Activated CD8-positive, alpha-beta memory T cell treated with anti-CD3 and anti-CD28 coated beads, Interleukin-2, amount 10 ng/mL, durations not matched to agents 7 days and 5 days (primary cell): ENCODE measurements around the gene GJA9. TPM values are rescaled to one million over a fixed set of nuclear protein-coding genes. Genes with fewer than 3 reads are reported as not detected.
A peak's percentile ranks its signal among the peaks of the same experiment; 100 is the strongest.

ENCODE experiments used
- ATAC-seq: fragments of 150-1000 bp; cut with Tn5 transposase; one replicate; pipeline ENCODE4 v1.10.0; 2021; ENCODE audit warnings: moderate library complexity
- CTCF ChIA-PET: fragments of 350-600 bp; sonication (Branson Sonifier 250); formaldehyde crosslinking; loops from one replicate; lab custom pipeline; 2021; ENCODE audit warnings: antibody characterized with exemption; lab: Charles Lee
- DNase-seq: peaks from one replicate; pipeline ENCODE4 v3.0.0-alpha.2; 2020
- H3K27ac Mint-ChIP-seq: one replicate; pipeline ENCODE4 v1.8.0; 2021; ENCODE audit warnings: mild to moderate bottlenecking, mixed read lengths
- H3K27me3 Mint-ChIP-seq: one replicate; pipeline ENCODE4 v1.8.0; 2021; ENCODE audit warnings: mixed read lengths
- H3K36me3 Mint-ChIP-seq: one replicate; pipeline ENCODE4 v1.8.0; 2021; ENCODE audit warnings: mild to moderate bottlenecking, mixed read lengths
- H3K4me1 Mint-ChIP-seq: one replicate; pipeline ENCODE4 v1.8.0; 2021; ENCODE audit warnings: mixed read lengths
- H3K4me3 Mint-ChIP-seq: one replicate; pipeline ENCODE4 v1.8.0; 2021; ENCODE audit warnings: mild to moderate bottlenecking, moderate library complexity, mixed read lengths
- H3K9me3 Mint-ChIP-seq: one replicate; pipeline ENCODE4 v1.8.0; 2022; ENCODE audit warnings: low read depth, mixed read lengths
- total RNA-seq, 2 experiments: library from RNA; stranded (reverse); gene quantifications; one replicate each; pipeline ENCODE4 v1.2.3, GENCODE V29; 2021

Gene GJA9
- total RNA-seq, 2 experiments from 2014 or later, result not detected

DNA sequence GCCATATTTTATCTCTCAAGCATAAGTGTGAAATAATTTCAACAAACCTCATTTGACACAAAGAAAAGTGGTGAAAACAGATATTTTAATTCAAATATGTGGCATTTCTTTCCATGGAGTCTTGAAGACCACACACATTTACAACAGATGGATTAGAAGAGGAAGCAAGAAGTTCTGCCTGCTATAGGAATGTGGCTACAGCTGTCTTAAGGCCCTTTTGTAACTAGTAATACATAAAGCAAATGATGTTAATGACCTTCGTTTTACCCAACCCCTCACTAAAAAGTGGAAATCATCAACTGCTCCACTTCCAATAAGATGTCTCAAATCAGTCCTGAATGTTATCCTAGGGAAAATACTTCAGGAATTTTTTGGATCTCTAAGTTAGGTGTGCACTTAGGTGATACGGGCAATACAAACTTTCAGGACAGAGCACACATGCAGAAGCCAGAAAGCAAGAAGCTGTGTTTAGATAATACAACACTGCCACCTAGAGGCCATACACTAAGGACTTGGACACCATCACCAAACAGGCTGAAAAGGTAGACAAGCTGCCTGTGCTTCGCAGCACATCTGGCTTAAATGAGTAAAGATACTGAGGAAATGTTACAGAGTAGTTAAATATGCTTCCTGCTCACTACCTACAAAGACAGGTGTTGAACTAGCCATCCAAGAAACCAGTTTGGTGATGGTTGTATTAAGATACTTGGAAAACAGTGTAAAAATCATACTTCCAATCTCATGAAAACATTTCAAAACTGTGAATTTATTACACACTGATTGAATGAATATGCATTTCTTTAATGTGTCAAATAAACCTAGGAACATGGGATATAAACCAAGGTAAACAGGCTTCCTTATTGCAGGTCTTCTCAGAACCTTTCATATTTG is 46.2 kb downstream of the GJA9 start:
- no peaks in the 10 kb centered on the region for H3K4me1 Mint-ChIP-seq
- no peaks in the 10 kb centered on the region for H3K9me3 Mint-ChIP-seq
- ATAC-seq (peak; percentile 84), DNase-seq (peak; percentile 59)
- peaks cover 27% of the 10 kb centered on the region for H3K27me3 Mint-ChIP-seq
- no peak overlapping the region for H3K27ac Mint-ChIP-seq
- H3K4me3 Mint-ChIP-seq, result no peak overlapping the region
- peaks cover 10% of the 10 kb centered on the region for H3K36me3 Mint-ChIP-seq
- CTCF ChIA-PET, result interaction anchor here (0.6 to 1.6 kb wide), 15 partner anchors 10 to 855 kb away, joined by 3 to 9 read pairs (median 4); partner anchors contain the start of gene NDUFS5

- H3K27me3 Mint-ChIP-seq, result peaks cover 34% of the 10 kb centered on the region
- peaks cover 7% of the 10 kb centered on the region for H3K36me3 Mint-ChIP-seq
- no peak overlapping the region for H3K4me3 Mint-ChIP-seq
- H3K27ac Mint-ChIP-seq, result no peak overlapping the region
- CTCF ChIA-PET, result interaction anchor here (1.1 to 1.6 kb wide), 5 partner anchors 11 to 809 kb away, joined by 3 to 9 read pairs (median 5); no protein-coding TSS in a partner anchor
- H3K4me1 Mint-ChIP-seq, result no peaks in the 10 kb centered on the region
- no peaks in the 10 kb centered on the region for H3K9me3 Mint-ChIP-seq
- ATAC-seq (no peak), DNase-seq (no peak)
Observed at GRCh38 chr1:38834221-38834782, 47.1 kb downstream of the GJA9 start.

DNA sequence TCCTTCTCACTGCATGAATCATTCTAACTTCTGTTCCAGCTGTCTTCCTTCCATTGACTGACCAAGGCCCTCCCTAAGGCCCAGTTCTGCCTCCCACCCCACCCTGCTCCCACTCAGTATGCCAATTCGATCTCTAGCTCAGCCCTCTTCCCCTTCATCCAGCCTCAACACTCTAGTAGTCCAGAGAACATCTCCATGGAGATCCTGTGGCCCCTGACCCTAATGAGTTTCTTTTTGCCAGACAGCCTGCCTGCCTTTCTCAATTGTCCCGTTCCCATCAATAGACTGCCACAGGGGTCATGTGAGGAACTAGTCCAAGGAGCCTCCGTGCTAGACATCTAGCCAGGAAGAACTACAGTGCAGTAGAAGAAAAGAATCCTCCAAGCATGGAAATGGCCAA is 48.2 kb downstream of the GJA9 start:
- Mint-ChIP-seq H3K27ac (no peak overlapping the region), H3K4me3 (no peak overlapping the region)
- CTCF ChIA-PET, result interaction anchor here (0.9 kb wide), 1 partner anchor 9 kb away, joined by 3 read pairs; no protein-coding TSS in a partner anchor

DNA sequence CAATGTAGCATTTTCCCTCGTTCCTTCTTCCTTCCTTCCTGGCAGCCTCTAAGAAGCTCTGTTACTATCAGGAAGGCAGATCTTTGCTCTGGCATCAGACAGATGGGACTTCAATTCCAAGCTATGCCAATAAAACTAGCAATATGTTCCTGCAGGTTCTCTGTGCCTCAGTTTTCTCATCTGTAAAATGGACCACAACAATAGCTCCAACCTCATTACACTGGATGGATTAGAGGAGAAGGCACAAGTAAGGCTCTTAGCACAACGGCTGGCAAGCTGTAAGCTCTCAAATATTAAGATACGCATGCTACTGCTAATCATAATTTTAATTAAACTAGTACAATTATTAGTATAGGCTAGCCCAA is 49.0 kb downstream of the GJA9 start:
- CTCF ChIA-PET, result interaction anchor here (0.8 to 1.5 kb wide), 4 partner anchors 8 to 806 kb away, joined by 3 read pairs; no protein-coding TSS in a partner anchor
- no peak for ATAC-seq
- H3K4me1 Mint-ChIP-seq, result no peaks in the 10 kb centered on the region
- no peaks in the 10 kb centered on the region for H3K9me3 Mint-ChIP-seq
- no peak overlapping the region for H3K27ac Mint-ChIP-seq
- no peaks in the 10 kb centered on the region for H3K36me3 Mint-ChIP-seq
- H3K4me3 Mint-ChIP-seq, result no peak overlapping the region
- H3K27me3 Mint-ChIP-seq, result peaks cover 45% of the 10 kb centered on the region
- no peak for DNase-seq

More for the DNA sequence above, 48.2 kb downstream of the GJA9 start:
- H3K9me3 Mint-ChIP-seq, result no peaks in the 10 kb centered on the region
- H3K27me3 Mint-ChIP-seq, result peaks cover 38% of the 10 kb centered on the region
- peaks cover 2% of the 10 kb centered on the region for H3K36me3 Mint-ChIP-seq
- H3K4me1 Mint-ChIP-seq, result no peaks in the 10 kb centered on the region
- DNase-seq, result no peak
- no peak for ATAC-seq

- H3K27me3 Mint-ChIP-seq, result peaks cover 50% of the 10 kb centered on the region
- H3K36me3 Mint-ChIP-seq, result no peaks in the 10 kb centered on the region
- ATAC-seq, result no peak
- CTCF ChIA-PET, result interaction anchor here (0.8 to 1.5 kb wide), 3 partner anchors 13 to 805 kb away, joined by 3 read pairs; no protein-coding TSS in a partner anchor
- no peak for DNase-seq
- H3K4me3 Mint-ChIP-seq, result no peak overlapping the region
- H3K27ac Mint-ChIP-seq, result no peak overlapping the region
- no peaks in the 10 kb centered on the region for H3K9me3 Mint-ChIP-seq
- no peaks in the 10 kb centered on the region for H3K4me1 Mint-ChIP-seq
Observed at GRCh38 chr1:38831731-38832369, 49.5 kb downstream of the GJA9 start.

DNA sequence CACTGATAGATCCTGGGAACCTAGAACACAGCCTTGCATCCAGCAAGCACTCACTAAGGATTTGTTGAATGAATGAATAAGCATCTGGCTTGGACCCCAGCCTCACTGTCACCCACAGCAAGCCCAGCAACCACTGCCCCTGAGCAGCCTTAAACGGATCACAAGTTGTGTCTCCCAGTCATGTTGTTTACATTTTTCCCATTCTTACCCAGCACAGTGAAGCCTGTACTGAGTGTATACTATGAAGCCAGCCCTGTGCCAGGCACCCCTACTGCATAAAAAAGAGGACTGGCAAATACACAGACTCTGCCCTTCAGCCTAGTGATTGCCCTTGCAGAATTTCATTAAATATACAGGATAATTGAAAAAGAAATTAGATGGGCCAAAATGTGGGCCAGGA is 52.0 kb downstream of the GJA9 start:
- peaks cover 65% of the 10 kb centered on the region for H3K27me3 Mint-ChIP-seq
- CTCF ChIA-PET, result no interaction called here
- H3K9me3 Mint-ChIP-seq, result no peaks in the 10 kb centered on the region

GRCh38 chr1:38827318-38827717 is 54.1 kb downstream of the GJA9 start:
- no peaks in the 10 kb centered on the region for H3K36me3 Mint-ChIP-seq
- no peak overlapping the region for H3K27ac Mint-ChIP-seq
- no peaks in the 10 kb centered on the region for H3K4me1 Mint-ChIP-seq
- no peak for DNase-seq
- H3K4me3 Mint-ChIP-seq, result no peak overlapping the region
- ATAC-seq, result no peak
- H3K9me3 Mint-ChIP-seq, result no peaks in the 10 kb centered on the region
- CTCF ChIA-PET, result no interaction called here
- peaks cover 65% of the 10 kb centered on the region for H3K27me3 Mint-ChIP-seq

More for the DNA sequence above, 52.0 kb downstream of the GJA9 start:
- H3K27ac Mint-ChIP-seq, result no peak overlapping the region
- H3K4me1 Mint-ChIP-seq, result no peaks in the 10 kb centered on the region
- no peaks in the 10 kb centered on the region for H3K36me3 Mint-ChIP-seq
- DNase-seq (no peak), ATAC-seq (no peak)
- no peak overlapping the region for H3K4me3 Mint-ChIP-seq

- DNase-seq, result no peak
- no peaks in the 10 kb centered on the region for H3K9me3 Mint-ChIP-seq
- H3K4me3 Mint-ChIP-seq, result no peak overlapping the region
- no peaks in the 10 kb centered on the region for H3K4me1 Mint-ChIP-seq
- ATAC-seq, result no peak
- CTCF ChIA-PET, result no interaction called here
- no peaks in the 10 kb centered on the region for H3K36me3 Mint-ChIP-seq
- peaks cover 65% of the 10 kb centered on the region for H3K27me3 Mint-ChIP-seq
- H3K27ac Mint-ChIP-seq, result no peak overlapping the region
Observed at GRCh38 chr1:38826886-38827285, 54.5 kb downstream of the GJA9 start.

DNA sequence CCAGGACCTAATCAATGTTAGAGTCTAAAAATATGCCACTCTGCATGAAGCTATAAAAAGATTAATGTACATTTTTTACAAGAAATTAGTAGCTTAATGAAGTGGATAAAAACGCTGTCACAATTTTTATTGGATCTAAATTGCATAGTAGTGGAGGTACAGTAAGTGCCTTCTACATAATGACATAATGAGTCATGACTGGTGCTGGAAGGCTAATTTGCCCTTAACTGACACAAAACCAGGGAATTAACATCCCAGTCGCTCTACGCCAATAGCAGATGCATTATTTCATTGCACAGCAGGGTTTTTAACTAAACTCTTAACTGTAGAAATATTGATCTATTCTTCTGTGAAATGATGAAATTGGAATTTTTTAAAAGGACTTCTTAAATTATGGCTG is 55.1 kb downstream of the GJA9 start:
- CTCF ChIA-PET, result interaction anchor here (0.7 to 1.2 kb wide), 2 partner anchors 14 to 82 kb away, joined by 3 read pairs; no protein-coding TSS in a partner anchor
- DNase-seq, result no peak
- Mint-ChIP-seq H3K27me3 (peaks cover 67% of the 10 kb centered on the region), H3K9me3 (no peaks in the 10 kb centered on the region), H3K27ac (no peak overlapping the region), H3K4me1 (no peaks in the 10 kb centered on the region), H3K36me3 (no peaks in the 10 kb centered on the region), H3K4me3 (no peak overlapping the region)
- ATAC-seq, result no peak

Other genes starting within 250 kb of the GJA9 start
- gene RRAGC, start 21.8 kb downstream of the GJA9 start, total RNA-seq, result 10 to 100 TPM; 12.0 to 16.7 TPM
- gene MYCBP, start 8.2 kb downstream of the GJA9 start, total RNA-seq, result 10 to 100 TPM; 45.0 to 45.3 TPM
- not detected for gene RHBDL2, start 60.2 kb upstream of the GJA9 start, total RNA-seq
- gene AKIRIN1, start 109.7 kb upstream of the GJA9 start, total RNA-seq, result 10 to 100 TPM; 47.0 to 59.1 TPM
- gene NDUFS5, start 144.8 kb upstream of the GJA9 start, total RNA-seq, result 100 to 1,000 TPM; 122 to 142 TPM